Measurements from ENCODE around the gene GCSH. TPM values are rescaled to one million over a fixed set of nuclear protein-coding genes. Genes with fewer than 3 reads are reported as not detected.

GCSH gene
- total RNA-seq, 1 experiment from 2014 or later = 117 TPM

GRCh38 chr16:81067166-81067565 lies 29.0 kb downstream of the GCSH start:
- H3K9me3 ChIP-seq (ENCODE audit: control insufficient read depth in 1 of 2, insufficient read depth in 1 of 2, low read depth in 1 of 2, low read length in 2 of 2) = no peaks in the 10 kb centered on the region
- intact Hi-C loops (cut with micrococcal nuclease) = no loop called here
- H3K36me3 ChIP-seq (ENCODE audit: control insufficient read depth in 1 of 2, insufficient read depth in 2 of 2, low read length in 2 of 2) = no peaks in the 10 kb centered on the region
- H3K4me3 ChIP-seq (replicated peaks in 1 of 2; ENCODE audit: low read depth in 1 of 2, low read length in 2 of 2) = no peak overlapping the region
- no peak overlapping the region for H2AFZ ChIP-seq (ENCODE audit: low read depth, low read length, poor library complexity, severe bottlenecking)
- BruUV-seq (replicated peaks) = no TSS peak
- H3K4me2 ChIP-seq (ENCODE audit: low read length) = no peak overlapping the region
- no peaks in the 10 kb centered on the region for H3K79me2 ChIP-seq (ENCODE audit: insufficient read depth, low read length)
- no peaks in the 10 kb centered on the region for H4K20me1 ChIP-seq (ENCODE audit: insufficient read depth)
- POLR2A ChIA-PET = no interaction called here
- CTCF ChIA-PET = interaction anchor here (0.9 kb wide), 1 partner anchor 63 kb away, joined by 3 read pairs; no protein-coding TSS in a partner anchor
- no peak for TF ChIP-seq EGR1 (IDR thresholded peaks at IDR 0.05; ENCODE audit: low read depth)
- DNase-seq (ENCODE audit: low read depth, low spot score) (no peak), ATAC-seq (no peak)
- H3K9me2 ChIP-seq (ENCODE audit: insufficient read depth) = no peaks in the 10 kb centered on the region
- no peak overlapping the region for H3K9ac ChIP-seq (ENCODE audit: low read length)
- RAD21 ChIA-PET (ENCODE audit: low non-redundant PET in 1 of 2, low total read pairs in 2 of 2, uncharacterized antibody in 2 of 2, unreplicated experiment in 2 of 2) = no interaction called here
- peaks cover 0 to 9% of the 10 kb centered on the region in 2 experiments; a peak in 2 of 4 replicates for H3K4me1 ChIP-seq (ENCODE audit: control insufficient read depth in 1 of 2, insufficient read depth in 2 of 2, low read length in 2 of 2)
- H3K27me3 ChIP-seq (ENCODE audit: insufficient read depth, low read length) = no peaks in the 10 kb centered on the region
- H3K27ac ChIP-seq (ENCODE audit: low read depth, low read length) = no peak overlapping the region

- RAD21 ChIA-PET (ENCODE audit: low non-redundant PET in 1 of 2, low total read pairs in 2 of 2, uncharacterized antibody in 2 of 2, unreplicated experiment in 2 of 2) = no interaction called here
Measured at GRCh38 chr16:81066681-81067080, 29.5 kb downstream of the GCSH start.

More at GRCh38 chr16:81066681-81067080, 29.5 kb downstream of the GCSH start:
- H3K4me2 ChIP-seq (ENCODE audit: low read length) = no peak overlapping the region
- no TSS peak for BruUV-seq (replicated peaks)
- POLR2A ChIA-PET = no interaction called here
- no peaks in the 10 kb centered on the region for H3K27me3 ChIP-seq (ENCODE audit: insufficient read depth, low read length)
- no peak for DNase-seq (ENCODE audit: low read depth, low spot score)
- intact Hi-C loops (cut with micrococcal nuclease) = no loop called here
- H3K27ac ChIP-seq (ENCODE audit: low read depth, low read length) = no peak overlapping the region
- no peaks in the 10 kb centered on the region for H3K9me3 ChIP-seq (ENCODE audit: control insufficient read depth in 1 of 2, insufficient read depth in 1 of 2, low read depth in 1 of 2, low read length in 2 of 2)
- no peak overlapping the region for H3K4me3 ChIP-seq (replicated peaks in 1 of 2; ENCODE audit: low read depth in 1 of 2, low read length in 2 of 2)
- CTCF ChIA-PET = interaction anchor here (0.9 kb wide), 1 partner anchor 63 kb away, joined by 3 read pairs; no protein-coding TSS in a partner anchor
- no peaks in the 10 kb centered on the region for H4K20me1 ChIP-seq (ENCODE audit: insufficient read depth)
- no peak for ATAC-seq
- no peaks in the 10 kb centered on the region for H3K36me3 ChIP-seq (ENCODE audit: control insufficient read depth in 1 of 2, insufficient read depth in 2 of 2, low read length in 2 of 2)
- no peak for TF ChIP-seq FOSL1 (IDR thresholded peaks at IDR 0.05; ENCODE audit: low read depth)
- TF ChIP-seq SIN3A (IDR thresholded peaks at IDR 0.05; ENCODE audit: low read depth) = no peak
- TF ChIP-seq JUND (IDR thresholded peaks at IDR 0.05) = no peak
- TF ChIP-seq SRF (IDR thresholded peaks at IDR 0.05; ENCODE audit: low read depth) = no peak
- H3K9me2 ChIP-seq (ENCODE audit: insufficient read depth) = no peaks in the 10 kb centered on the region
- H3K9ac ChIP-seq (ENCODE audit: low read length) = no peak overlapping the region
- H2AFZ ChIP-seq (ENCODE audit: low read depth, low read length, poor library complexity, severe bottlenecking) = no peak overlapping the region
- H3K79me2 ChIP-seq (ENCODE audit: insufficient read depth, low read length) = no peaks in the 10 kb centered on the region
- H3K4me1 ChIP-seq (ENCODE audit: control insufficient read depth in 1 of 2, insufficient read depth in 2 of 2, low read length in 2 of 2) = peaks cover 0 to 4% of the 10 kb centered on the region in 2 experiments; a peak in 2 of 4 replicates

Data from HCT116 (cell line).